Sigmoid colon (tissue), 7 donors: ENCODE data around the gene USP17L25. TPM values are rescaled to one million over a fixed set of nuclear protein-coding genes. Genes with fewer than 3 reads are reported as not detected.

ENCODE experiments used
- polyA plus RNA-seq, 3 donors: library from polyadenylated mRNA; stranded (reverse); fragments of 200-250 nt; gene quantifications; one replicate each; pipeline ENCODE4 v1.2.3, GENCODE V29; 2013
- total RNA-seq, 4 donors: library from RNA; depleted of rRNA; stranded (reverse); fragments of >200 nt; gene quantifications; one replicate each; pipeline ENCODE4 v1.1.0, GENCODE V29; 2016
- donor health status: healthy with polysubstance abuse.
- donor health status: Bipolar disorder and iron deficiency.
- donor health status: healthy.

The USP17L25 gene
- total and polyA plus RNA-seq, 7 donors, result not detected

Other genes starting within 250 kb of the USP17L25 start
- gene FAM90A26, start 159.5 kb upstream of the USP17L25 start, total RNA-seq, result not detected
- not detected for gene FAM90A26, start 159.5 kb upstream of the USP17L25 start, polyA plus RNA-seq
- not detected for gene USP17L10, start 119.3 kb upstream of the USP17L25 start, total RNA-seq
- not detected for gene USP17L10, start 119.3 kb upstream of the USP17L25 start, polyA plus RNA-seq
- not detected for gene USP17L11, start 114.5 kb upstream of the USP17L25 start, total RNA-seq
- gene USP17L11, start 114.5 kb upstream of the USP17L25 start, polyA plus RNA-seq, result not detected
- not detected for gene USP17L12, start 109.8 kb upstream of the USP17L25 start, total RNA-seq
- gene USP17L12, start 109.8 kb upstream of the USP17L25 start, polyA plus RNA-seq, result not detected
- not detected for gene USP17L13, start 105.0 kb upstream of the USP17L25 start, total RNA-seq
- gene USP17L13, start 105.0 kb upstream of the USP17L25 start, polyA plus RNA-seq, result not detected
- gene USP17L15, start 95.5 kb upstream of the USP17L25 start, total RNA-seq, result not detected
- gene USP17L15, start 95.5 kb upstream of the USP17L25 start, polyA plus RNA-seq, result not detected
- not detected for gene USP17L17, start 86.0 kb upstream of the USP17L25 start, total RNA-seq
- gene USP17L17, start 86.0 kb upstream of the USP17L25 start, polyA plus RNA-seq, result not detected
- gene USP17L18, start 81.3 kb upstream of the USP17L25 start, total RNA-seq, result not detected
- gene USP17L18, start 81.3 kb upstream of the USP17L25 start, polyA plus RNA-seq, result not detected
- gene USP17L19, start 76.5 kb upstream of the USP17L25 start, total RNA-seq, result not detected
- gene USP17L19, start 76.5 kb upstream of the USP17L25 start, polyA plus RNA-seq, result not detected
- not detected for gene USP17L20, start 71.8 kb upstream of the USP17L25 start, total RNA-seq
- gene USP17L20, start 71.8 kb upstream of the USP17L25 start, polyA plus RNA-seq, result not detected
- not detected for gene USP17L21, start 67.0 kb upstream of the USP17L25 start, total RNA-seq
- not detected for gene USP17L21, start 67.0 kb upstream of the USP17L25 start, polyA plus RNA-seq
- not detected for gene USP17L22, start 62.3 kb upstream of the USP17L25 start, total RNA-seq
- not detected for gene USP17L22, start 62.3 kb upstream of the USP17L25 start, polyA plus RNA-seq
- not detected for gene USP17L24, start 4.7 kb upstream of the USP17L25 start, total RNA-seq
- gene USP17L24, start 4.7 kb upstream of the USP17L25 start, polyA plus RNA-seq, result not detected
- gene USP17L26, start 4.7 kb downstream of the USP17L25 start, total RNA-seq, result not detected
- not detected for gene USP17L26, start 4.7 kb downstream of the USP17L25 start, polyA plus RNA-seq
- gene USP17L5, start 9.5 kb downstream of the USP17L25 start, total RNA-seq, result not detected
- gene USP17L5, start 9.5 kb downstream of the USP17L25 start, polyA plus RNA-seq, result not detected
- not detected for gene USP17L27, start 14.2 kb downstream of the USP17L25 start, total RNA-seq
- not detected for gene USP17L27, start 14.2 kb downstream of the USP17L25 start, polyA plus RNA-seq
- not detected for gene USP17L28, start 19.0 kb downstream of the USP17L25 start, total RNA-seq
- not detected for gene USP17L28, start 19.0 kb downstream of the USP17L25 start, polyA plus RNA-seq
- gene USP17L29, start 23.7 kb downstream of the USP17L25 start, total RNA-seq, result not detected
- not detected for gene USP17L29, start 23.7 kb downstream of the USP17L25 start, polyA plus RNA-seq
- gene USP17L30, start 33.2 kb downstream of the USP17L25 start, total RNA-seq, result not detected
- gene USP17L30, start 33.2 kb downstream of the USP17L25 start, polyA plus RNA-seq, result not detected
- not detected for gene DEFB131A, start 114.5 kb downstream of the USP17L25 start, total RNA-seq
- not detected for gene DEFB131A, start 114.5 kb downstream of the USP17L25 start, polyA plus RNA-seq